Fibroblast of skin of scalp (primary cell): ENCODE results near the gene DLG2.
"Not testable (repeated sequence)": the region's sequence is repeated elsewhere in the genome, so short reads cannot be mapped to it uniquely, and the experiment has no call there.

ENCODE experiments used
- DNase-seq: peaks from one replicate; pipeline ENCODE4 v3.0.0-alpha.2; 2013

DLG2 gene

DNA sequence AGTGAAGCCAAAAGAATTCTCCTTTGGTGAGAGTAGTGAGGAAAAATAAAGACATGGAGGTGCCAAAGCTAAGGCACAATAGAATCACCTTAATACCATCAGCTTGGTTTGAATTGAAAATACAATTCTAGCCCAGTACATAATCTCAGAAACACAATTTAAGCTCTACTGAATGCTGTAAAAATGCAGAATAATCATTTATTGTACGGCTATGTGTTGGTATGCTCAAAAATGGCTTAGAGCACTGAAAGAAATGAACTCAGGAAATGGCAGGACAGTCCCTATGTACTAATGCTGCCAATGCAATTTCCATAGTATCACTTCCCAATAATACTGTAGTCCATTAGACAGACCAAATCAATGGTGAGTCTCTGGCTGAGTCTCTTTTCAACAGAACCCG is 798.5 kb downstream of the DLG2 start:
- DNase-seq, result no peak

DNA sequence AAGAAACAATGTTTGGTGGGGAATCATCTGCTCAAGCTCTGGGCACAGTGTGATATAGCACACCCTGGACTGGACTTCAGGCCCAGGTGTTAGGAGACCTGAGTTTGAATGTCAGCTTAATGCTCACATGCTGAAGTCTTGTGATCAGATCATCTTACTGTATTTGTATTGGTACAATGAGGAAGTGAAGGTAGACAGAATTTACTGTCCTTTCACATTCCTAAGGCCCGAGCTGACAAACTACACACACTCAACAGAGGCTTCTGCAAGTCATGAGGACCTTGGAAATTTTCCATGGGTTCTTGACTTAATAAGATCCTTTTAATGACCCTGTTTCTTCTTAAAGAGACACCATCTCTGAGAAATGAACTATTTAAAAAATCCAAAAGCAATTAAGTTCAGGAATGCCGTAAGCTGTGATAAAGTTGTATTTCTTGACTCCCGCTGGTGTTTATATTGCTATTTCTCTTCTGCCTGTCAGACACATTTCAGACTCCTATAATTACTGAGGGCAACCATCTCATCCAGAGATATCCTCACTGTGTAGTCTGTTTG is 802.0 kb downstream of the DLG2 start:
- no peak for DNase-seq

DNA sequence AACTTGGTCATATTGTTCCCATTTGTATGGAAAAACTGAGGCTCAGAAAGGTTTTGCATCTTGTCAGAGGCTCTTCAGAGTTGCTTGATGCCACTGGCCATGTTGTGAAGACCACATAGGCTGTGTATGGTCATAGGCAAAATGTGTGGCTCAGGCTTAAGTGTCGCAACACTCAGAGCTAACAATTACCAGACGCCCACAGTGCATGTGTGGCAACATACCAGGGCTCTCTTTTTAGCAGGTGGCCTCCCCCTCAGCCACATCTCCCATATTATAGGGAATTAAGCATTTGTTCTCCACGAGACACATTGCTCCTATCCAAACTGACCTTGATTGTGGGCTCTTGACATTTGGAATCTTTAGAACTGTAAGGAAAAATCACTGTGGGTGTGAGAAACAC is 802.5 kb downstream of the DLG2 start:
- DNase-seq, result peak; percentile 7

DNA sequence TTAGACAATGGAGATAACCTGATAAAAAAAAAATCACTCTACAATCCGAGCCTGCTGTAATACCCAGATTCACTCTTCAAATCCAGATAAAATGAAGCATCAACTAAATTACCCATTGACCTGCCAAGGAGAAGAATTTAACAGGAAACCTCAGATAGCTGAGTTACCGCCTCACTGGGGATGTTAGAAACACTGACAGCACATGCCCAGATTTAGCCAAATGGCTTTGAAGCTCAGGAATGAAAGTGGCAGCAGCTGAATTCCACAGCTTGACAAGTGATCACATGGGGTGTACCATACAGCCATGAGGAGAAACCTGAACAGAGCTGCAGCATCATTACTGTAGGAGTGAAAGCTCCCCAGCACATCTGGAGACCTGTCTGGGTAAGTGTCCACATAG is 807.6 kb downstream of the DLG2 start:
- peak; percentile 21 for DNase-seq

DNA sequence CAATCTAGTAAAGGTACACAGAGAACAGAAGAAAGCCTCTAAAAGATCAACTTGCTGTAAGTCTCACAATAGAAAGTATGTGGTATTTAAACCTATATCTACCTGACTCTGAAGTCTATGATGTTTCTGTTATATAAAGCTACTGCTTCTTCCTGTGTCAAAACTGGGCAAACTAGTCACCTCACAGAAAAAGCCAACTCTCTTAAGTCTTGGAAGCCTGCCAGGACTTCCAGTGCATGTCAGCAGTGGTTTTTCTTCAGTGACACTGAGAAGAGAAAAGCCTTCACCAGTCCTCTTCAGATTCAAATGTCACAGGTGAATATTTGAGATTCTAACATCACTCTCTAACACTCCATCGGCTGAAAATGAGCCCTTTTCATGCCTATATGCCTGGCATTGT is 808.0 kb downstream of the DLG2 start:
- DNase-seq, result peak; percentile 50

DNA sequence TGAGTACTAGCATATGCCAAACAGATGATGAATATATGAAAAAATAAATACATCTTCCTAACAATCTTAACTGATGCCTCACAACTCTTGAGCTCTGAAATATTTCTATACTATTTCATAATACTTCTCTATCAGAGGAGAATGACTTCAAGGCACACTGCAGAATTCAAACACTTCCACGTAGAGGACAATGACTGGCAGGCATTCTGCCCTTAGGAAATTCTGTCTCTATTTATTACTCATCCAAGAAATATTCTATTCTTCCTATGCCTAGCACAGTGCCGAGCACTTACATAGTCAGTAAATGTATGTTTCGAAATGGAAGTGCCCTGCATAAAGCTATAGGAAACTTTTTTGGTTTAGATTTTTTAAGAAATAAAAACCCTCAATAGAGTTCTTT is 809.1 kb downstream of the DLG2 start:
- peak; percentile 80 for DNase-seq

DNA sequence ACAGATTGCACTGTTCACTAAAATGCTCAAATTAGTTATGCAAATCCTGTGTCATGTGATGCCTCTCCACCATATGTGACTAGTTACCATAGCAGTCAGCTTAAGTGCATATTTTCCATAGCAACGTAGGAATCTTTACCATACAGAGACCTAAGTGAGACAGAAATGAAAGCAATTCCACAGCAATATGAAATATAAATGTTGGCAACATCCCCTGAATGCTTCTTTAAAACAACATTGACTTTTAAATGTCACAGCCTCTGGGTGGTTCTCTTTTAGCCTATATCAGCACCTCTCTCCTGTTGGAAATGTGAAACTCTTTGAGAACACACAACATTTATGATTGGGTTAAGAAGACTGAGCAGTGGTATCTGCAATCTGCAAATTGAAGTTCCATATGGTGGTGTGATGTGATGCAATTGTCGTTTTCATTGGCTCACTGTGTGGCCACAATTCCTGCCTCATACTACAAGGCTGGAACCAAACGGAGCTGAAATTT is 814.6 kb downstream of the DLG2 start:
- DNase-seq, result peak; percentile 86

DNA sequence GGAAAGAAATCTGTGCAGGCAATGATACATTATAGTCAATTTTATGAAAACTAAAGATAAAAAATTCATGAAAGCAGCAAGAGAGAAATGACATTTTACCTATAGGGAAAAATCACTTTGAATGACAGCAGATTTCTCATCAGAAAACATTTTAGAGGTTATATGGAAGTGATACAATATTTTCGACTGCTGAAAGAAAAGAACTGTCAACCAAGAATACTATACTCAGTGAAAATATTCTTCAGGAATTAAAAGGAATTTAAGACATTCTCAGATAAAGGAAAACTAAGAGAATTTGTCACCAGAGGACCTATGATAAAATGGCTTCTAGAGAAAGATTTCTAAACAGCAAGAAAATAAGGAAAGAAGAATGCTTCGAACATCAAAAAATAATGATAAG is 820.8 kb downstream of the DLG2 start:
- DNase-seq, result no peak

DNA sequence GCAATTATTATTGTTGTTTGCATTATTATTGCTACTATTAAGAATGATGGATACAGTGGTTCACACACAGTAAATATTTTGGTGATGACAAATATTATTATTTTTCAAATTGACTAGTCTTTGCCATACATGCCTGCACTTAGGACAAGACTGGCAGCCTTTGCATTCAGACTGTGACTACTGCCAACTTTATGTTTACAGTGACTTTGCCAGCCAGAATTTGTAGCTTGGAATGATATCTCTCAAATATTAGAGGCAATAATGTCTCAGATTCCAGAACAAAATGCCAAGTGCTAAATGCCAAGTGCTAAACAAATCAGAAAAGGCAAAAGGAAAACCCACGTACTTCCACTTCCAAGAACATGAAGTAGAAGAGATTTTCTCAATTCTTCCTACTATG is 823.1 kb downstream of the DLG2 start:
- DNase-seq, result no peak

DNA sequence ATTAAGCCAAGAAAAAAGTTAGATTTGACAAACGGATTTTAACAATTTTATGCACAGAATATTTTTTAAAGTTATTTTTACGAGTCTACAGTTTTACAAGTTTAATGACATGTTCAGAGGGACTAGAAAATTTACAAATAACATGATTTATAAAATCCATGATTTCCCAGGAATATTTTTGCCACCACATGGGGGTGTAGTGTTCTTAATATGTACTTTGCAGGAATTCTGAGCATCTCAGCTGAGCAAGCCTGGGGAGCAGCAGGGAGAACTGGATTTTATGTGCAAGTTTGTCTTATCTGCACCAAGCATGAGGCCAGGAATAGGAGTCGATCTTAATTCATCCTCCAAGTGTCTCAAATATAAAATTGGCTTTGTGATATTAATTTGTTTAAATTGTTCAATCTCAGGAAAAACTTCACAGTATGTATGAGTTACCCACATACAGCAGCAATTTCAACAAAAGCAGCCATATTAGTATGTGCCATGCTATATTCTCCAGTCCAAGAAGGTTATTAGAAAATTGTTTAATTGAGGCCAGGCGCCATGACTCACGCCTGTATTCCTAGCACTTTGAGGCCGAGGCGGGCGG is 826.3 kb downstream of the DLG2 start:
- DNase-seq, result peak; percentile 66

DNA sequence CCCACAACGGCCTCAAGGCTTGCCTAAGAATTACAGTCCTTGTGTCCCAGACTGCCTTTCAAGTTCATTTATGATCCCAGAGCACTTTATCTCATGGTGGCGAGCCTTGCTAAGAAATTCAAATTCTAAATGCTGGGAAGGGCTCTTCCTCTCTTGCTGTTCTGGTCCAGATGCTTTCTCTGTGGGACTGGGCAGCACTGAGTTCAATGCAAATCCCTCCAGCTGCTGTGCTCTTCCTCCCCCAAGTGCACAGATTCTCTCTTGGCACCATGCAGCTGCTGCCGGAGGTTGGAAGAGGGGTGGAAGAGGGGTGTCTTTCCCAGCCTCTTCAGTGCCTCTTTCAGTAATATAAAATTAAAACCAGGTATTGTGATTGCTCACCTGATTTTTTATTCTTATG is 828.0 kb downstream of the DLG2 start:
- DNase-seq, result no peak

DNA sequence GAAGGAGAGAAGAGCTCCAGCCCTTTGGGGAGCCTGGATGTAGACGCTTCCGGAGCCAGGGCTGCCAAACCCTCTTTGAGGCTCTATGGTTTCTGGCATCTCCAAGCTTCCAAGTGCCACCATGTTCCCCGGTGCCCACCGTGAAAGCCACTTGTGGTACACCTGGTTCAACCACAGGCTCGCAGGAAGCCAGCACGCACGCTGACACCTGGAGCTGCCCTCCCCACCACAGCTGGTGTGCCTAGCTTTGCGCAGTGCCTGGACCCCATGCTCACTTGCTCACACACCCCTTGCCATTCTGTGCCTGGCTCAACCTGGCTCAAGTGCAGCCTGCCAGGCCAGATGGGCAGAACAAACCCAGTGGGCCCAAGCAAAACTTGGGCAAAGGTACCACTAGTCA is 831.4 kb downstream of the DLG2 start:
- no peak for DNase-seq

DNA sequence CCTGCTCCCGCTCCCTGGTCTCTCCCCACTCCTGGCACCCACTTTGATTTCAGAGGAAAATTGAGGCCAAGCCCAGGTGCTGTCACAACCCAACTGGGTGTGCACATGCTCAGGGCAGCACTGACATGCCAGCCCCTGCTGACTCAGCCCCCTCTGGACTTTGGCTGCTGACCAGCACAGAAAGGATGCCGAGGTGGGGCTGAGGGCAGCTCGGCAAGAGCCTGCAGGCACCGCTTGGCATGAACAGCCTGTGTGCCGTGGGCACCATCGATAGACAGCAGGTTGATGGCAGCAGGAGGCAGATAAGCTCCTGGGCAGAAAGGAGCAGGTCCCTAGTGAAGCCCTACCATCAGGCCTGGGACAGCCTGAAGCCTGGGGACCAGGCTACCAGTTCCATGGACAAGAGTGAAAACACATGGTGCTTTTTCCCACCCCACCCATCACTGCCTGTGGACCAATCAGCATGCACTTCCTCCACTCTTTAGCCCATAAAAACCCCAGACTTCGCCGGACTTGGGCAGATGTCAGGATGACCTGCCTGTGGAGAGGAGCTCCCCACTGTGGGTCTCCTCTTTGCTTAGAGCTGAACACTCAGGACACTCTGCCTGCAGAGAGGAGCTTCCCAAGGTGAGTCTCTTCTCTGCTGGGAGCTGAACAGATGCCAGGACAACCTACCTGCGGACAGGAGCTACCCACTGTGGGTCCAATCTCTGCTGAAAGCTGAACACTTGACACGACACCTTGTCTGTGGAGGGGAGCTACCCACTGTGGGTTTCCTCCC is 832.3 kb downstream of the DLG2 start:
- no peak for DNase-seq

DNA sequence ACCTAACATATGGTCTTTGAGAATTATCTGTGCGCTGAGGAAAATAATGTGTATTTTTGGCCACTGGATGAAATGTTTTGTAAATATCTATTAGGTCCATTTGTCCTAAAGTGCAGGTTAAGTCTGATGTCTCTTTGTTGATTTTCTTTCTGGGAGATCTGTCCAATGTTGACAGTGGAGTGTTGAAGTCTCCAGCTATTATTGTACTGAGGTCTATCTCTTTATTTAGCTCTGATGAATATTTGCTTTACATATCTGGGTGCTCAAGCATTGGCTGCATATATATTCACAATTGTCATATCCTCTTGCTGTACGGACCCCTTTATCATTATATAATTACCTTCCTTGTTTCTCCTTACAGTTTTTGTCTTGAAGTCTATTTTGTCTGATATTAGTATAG is 833.8 kb downstream of the DLG2 start:
- DNase-seq, result no peak

DNA sequence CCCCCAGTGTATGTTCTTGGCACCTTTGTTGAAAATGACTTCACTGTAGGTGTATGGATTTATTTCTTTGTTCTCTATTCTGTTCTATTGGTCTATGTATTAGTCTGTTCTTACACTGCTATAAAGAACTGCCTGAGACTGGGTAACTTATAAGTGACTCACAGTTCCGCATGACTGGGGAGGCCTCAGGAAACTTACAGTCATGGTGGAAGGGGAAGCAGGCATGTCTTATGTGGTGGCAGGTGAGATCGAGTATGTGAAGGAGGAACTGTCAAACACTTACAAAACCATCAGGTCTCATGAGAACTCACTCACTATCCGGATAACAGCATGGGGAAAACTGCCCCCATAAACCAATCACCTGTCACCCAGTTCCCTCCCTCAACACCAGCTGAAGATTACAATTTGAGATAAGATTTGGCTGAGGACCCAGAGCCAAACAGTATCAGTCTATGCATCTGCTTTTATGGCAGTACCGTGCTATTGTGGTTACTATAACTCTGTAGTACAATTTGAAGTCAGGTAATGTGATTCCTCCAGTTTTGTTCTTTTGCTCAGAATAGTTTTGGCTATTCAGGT is 836.2 kb downstream of the DLG2 start:
- DNase-seq, result no peak

DNA sequence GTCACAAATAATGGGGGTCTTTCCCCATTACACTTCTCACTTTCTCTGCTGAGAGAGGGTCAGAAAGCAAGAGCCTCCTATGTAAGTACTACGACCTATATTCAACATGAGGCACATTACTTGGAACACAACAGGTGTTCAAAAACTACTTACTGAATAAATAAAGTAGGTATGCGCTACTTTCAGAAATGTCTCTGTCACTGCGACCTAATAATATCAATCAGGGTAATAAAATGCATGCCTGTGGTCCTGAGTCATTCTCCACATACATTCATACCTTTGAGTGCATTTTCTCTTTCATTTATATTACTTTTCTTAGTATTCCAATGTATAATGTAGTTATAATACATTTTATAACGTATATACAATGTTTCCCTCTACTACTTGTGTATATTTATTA is 838.9 kb downstream of the DLG2 start:
- DNase-seq, result no peak

DNA sequence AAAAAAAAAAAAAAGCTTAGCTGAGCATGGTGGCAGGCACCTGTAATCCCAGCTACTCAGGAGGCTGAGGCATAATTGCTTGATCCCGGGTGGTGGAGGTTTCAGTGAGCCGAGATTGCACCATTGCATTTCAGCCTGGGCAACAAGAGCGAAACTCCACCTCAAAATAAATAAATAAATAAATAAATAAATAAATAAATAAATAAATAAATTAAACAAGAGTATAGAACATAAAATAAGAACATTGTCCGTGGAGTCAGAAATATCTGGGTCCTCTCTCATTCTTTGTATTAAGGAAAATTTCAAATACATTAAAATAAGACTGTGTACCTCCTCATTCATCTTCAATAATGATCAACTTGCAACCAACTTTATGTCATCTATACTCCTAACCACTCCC is 843.0 kb downstream of the DLG2 start:
- not testable (repeated sequence) for DNase-seq

DNA sequence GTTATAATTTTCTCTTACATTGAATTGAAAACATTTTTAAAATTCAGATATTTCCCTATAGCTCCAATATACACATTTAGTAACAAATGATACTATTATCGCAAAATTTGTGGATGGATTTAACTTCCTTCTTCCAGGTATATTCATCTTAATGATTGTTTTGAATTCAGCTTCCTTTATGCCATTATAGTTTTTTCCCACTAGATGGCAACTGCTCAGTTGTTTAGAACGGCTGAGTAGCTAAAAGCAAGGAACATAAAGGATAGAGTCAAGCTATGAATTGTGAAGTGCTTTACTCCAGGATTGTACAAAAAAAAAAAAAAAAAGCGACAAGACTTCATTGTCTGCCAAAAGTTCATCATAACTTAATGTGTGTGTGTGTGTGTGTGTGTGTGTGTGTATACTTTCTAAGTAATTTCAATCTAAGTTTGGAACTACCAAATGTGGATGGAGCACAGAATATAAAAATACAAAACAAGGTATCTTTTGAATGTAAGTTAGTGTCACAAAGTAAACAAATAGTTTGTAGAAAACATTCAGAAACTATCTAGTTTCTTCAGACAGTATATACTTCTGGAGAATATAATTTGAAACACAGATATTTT is 846.4 kb downstream of the DLG2 start:
- DNase-seq, result peak; percentile 40

DNA sequence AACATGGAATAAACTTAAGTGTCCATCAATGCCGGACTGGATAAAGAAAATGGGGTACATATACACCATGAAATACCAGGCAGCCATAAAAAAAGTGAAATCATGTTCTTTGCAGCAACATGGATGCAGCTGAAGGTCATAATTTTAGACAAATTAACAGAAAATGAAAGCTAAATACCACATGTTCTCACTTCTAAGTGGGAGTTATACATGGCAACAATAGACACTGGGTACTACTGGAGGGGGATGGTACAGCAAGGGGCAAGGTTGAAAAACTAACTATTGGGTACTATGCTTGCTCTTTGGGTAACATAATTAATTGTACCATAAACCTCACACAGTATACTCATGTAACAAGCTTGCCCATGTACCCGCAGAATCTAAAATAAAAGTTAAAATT is 851.6 kb downstream of the DLG2 start:
- DNase-seq, result no peak

DNA sequence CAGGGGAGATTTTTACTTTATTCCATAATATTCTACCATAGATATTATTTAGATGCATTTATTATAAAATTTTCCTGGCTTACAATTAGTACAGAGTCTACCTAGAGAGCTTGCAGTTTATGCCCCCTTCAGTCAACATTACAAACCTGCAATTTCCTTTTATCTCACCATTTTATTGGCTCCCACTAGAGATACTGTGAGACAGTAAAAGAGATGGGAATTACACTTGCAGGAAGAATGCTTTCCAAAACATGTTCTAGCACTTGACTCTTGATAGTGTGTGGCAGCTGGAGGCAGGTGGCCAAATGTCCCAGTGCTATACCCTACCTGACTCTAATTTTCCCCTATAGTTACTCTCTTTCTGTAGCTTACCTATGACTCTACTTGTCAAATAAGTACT is 863.2 kb downstream of the DLG2 start:
- no peak for DNase-seq

DNA sequence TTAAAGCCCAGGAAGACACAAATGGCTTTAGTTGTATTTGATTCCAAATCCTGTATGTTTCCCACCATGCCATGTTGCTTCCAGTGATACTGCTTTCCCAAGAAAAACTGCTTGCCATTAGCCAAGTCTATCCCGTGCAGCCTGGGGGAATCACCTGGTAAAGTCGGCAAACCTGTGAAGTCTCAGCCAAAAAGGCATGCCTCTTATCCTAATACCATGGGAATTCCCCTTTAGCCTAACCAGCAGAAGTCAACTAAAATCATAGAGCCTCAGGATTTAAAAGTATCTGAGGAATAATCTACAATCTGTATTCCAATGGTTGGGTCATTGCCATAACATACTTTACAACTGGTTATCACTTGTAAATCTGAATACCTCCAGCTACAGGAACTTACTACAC is 869.4 kb downstream of the DLG2 start:
- DNase-seq, result no peak

DNA sequence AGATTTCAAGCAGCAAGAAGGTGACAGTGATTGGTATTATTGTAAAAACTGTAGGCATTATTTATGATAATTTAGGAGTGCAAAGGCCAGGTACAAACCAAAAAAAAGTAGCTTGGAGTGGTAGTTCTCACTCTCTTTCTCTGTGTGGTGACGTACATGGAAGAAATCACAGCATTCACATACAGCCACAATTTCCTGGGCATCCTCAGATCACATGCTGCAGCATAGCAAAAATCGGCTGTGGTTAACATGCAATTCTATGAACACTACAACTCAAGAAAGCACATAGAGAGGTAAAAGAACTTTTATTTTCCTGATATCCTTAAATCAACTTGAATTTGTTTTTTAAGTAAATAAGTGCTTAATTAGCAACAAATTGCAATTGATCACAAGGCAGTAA is 875.8 kb downstream of the DLG2 start:
- no peak for DNase-seq

DNA sequence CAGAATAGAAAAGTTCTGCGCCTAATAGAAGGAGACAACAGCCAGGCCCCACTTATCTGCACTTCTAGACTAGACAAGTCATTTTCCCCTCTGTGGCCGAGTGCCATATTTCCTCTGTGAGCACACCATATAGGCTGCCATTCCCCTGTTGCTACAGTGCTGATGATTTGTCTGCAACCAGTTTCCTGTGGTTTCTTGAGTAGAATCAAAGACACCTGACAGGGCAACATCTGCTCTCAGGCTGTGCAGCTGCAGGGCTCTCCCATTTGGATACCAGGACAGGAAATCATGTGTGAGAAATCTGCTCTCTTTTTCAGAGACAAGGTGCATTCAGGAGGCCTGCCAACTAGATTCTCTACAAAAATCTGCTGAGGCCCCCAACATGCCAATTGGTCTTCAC is 879.3 kb downstream of the DLG2 start:
- DNase-seq, result peak; percentile 0
